ENCODE measurements around the gene NEK6.
A peak's percentile ranks its signal among the peaks of the same experiment; 100 is the strongest.

Gene NEK6

DNA sequence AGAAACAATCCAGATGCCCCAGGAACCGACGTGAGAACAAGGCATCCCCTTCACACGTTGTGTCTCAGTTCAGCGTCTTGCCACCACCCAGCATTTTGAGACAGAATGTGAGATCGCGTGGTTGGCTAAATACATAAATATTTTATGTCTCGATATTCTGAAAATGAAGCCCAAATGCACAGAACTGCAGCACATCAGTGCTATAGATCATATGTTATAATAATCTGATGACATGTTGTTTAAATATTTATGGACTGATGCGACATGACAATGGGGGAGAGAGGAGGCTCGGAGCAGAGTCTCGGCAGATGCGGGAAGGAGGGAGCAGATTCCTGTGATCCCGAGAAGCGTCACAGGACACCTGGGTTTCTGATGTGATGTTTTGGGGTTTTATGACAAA is 10.9 kb downstream of the NEK6 start:
- no peak for DNase-seq
- H4K8ac ChIP-seq (ENCODE audit: low read depth, low read length): no peak overlapping the region
- no peak overlapping the region for H3K27ac ChIP-seq (ENCODE audit: low read depth, low read length)
- no peak overlapping the region for H2AFZ ChIP-seq (ENCODE audit: insufficient read depth, low read length, poor library complexity)
- no peak overlapping the region for H3K14ac ChIP-seq (ENCODE audit: low read length)
- H3K18ac ChIP-seq (ENCODE audit: low read length): no peak overlapping the region
- no peak overlapping the region for H4K91ac ChIP-seq (ENCODE audit: low read depth, low read length)
- no peak overlapping the region for H2BK5ac ChIP-seq (ENCODE audit: low read depth, low read length, poor library complexity)
- no peak overlapping the region for H3K9ac ChIP-seq (ENCODE audit: low read length)
- no peak overlapping the region for H3K23ac ChIP-seq (ENCODE audit: low read length)
- H3K79me1 ChIP-seq (ENCODE audit: low read length): peaks cover 3% of the 10 kb centered on the region
- peaks cover 23 to 42% of the 10 kb centered on the region in 2 experiments for H3K4me1 ChIP-seq (ENCODE audit: control insufficient read depth in 1 of 2, insufficient read depth in 2 of 2, low read length in 2 of 2)
- H3K9me3 ChIP-seq (ENCODE audit: insufficient read depth, low read depth, low read length): no peaks in the 10 kb centered on the region
- H3K4ac ChIP-seq (ENCODE audit: low read depth, low read length): peak overlapping the region; percentile 53
- H3K4me3 ChIP-seq (ENCODE audit: low read depth, low read length): no peak overlapping the region
- no peak overlapping the region for H2BK12ac ChIP-seq (ENCODE audit: low read length)
- no peaks in the 10 kb centered on the region for H3K27me3 ChIP-seq (ENCODE audit: insufficient read depth, low read length)
- H2BK120ac ChIP-seq (ENCODE audit: insufficient read depth, low read length, poor library complexity): no peak overlapping the region
- H3K36me3 ChIP-seq (ENCODE audit: control insufficient read depth in 1 of 2, insufficient read depth in 2 of 2, low read length in 2 of 2): peaks cover 10% of the 10 kb centered on the region in 2 experiments
- H3K79me2 ChIP-seq (ENCODE audit: control insufficient read depth, insufficient read depth, low read length, poor library complexity): peaks cover 22% of the 10 kb centered on the region
- H3K4me2 ChIP-seq (ENCODE audit: low read length): no peak overlapping the region
- H2AK5ac ChIP-seq (ENCODE audit: low read length): no peak overlapping the region
- no peak overlapping the region for H4K12ac ChIP-seq (ENCODE audit: low read depth, low read length)
- WGBS (ENCODE audit: extremely low coverage, insufficient coverage, insufficient read length): no CpG with 5 or more reads among the region's 13 CpGs

GRCh38 chr9:124269556-124269955 is 11.8 kb downstream of the NEK6 start:
- Histone ChIP-seq H4K12ac (ENCODE audit: low read depth, low read length) (no peak overlapping the region), H3K4me2 (ENCODE audit: low read length) (no peak overlapping the region), H3K27me3 (ENCODE audit: insufficient read depth, low read length) (no peaks in the 10 kb centered on the region), H3K14ac (ENCODE audit: low read length) (no peak overlapping the region), H2BK120ac (ENCODE audit: insufficient read depth, low read length, poor library complexity) (no peak overlapping the region), H4K91ac (ENCODE audit: low read depth, low read length) (no peak overlapping the region), H3K4me3 (ENCODE audit: low read depth, low read length) (no peak overlapping the region), H3K9me3 (ENCODE audit: insufficient read depth, low read depth, low read length) (no peaks in the 10 kb centered on the region), H3K79me1 (ENCODE audit: low read length) (peaks cover 3% of the 10 kb centered on the region), H2BK12ac (ENCODE audit: low read length) (no peak overlapping the region), H3K4ac (ENCODE audit: low read depth, low read length) (no peak overlapping the region), H3K27ac (ENCODE audit: low read depth, low read length) (no peak overlapping the region), H3K23ac (ENCODE audit: low read length) (no peak overlapping the region), H2AFZ (ENCODE audit: insufficient read depth, low read length, poor library complexity) (no peak overlapping the region), H3K18ac (ENCODE audit: low read length) (no peak overlapping the region), H4K8ac (ENCODE audit: low read depth, low read length) (no peak overlapping the region), H2AK5ac (ENCODE audit: low read length) (no peak overlapping the region), H3K79me2 (ENCODE audit: control insufficient read depth, insufficient read depth, low read length, poor library complexity) (peaks cover 18% of the 10 kb centered on the region), H3K4me1 (ENCODE audit: control insufficient read depth in 1 of 2, insufficient read depth in 2 of 2, low read length in 2 of 2) (peaks cover 23 to 37% of the 10 kb centered on the region in 2 experiments), H2BK5ac (ENCODE audit: low read depth, low read length, poor library complexity) (no peak overlapping the region), H3K9ac (ENCODE audit: low read length) (no peak overlapping the region), H3K36me3 (ENCODE audit: control insufficient read depth in 1 of 2, insufficient read depth in 2 of 2, low read length in 2 of 2) (peaks cover 7% of the 10 kb centered on the region in 2 experiments)
- DNase-seq: no peak
- WGBS (ENCODE audit: extremely low coverage, insufficient coverage, insufficient read length): no CpG with 5 or more reads among the region's 6 CpGs

- no peak overlapping the region for H2BK12ac ChIP-seq (ENCODE audit: low read length)
- no peak overlapping the region for H3K14ac ChIP-seq (ENCODE audit: low read length)
- H3K18ac ChIP-seq (ENCODE audit: low read length): no peak overlapping the region
- no peaks in the 10 kb centered on the region for H3K9me3 ChIP-seq (ENCODE audit: insufficient read depth, low read depth, low read length)
- no peak overlapping the region for H2BK120ac ChIP-seq (ENCODE audit: insufficient read depth, low read length, poor library complexity)
- no peak overlapping the region for H3K4ac ChIP-seq (ENCODE audit: low read depth, low read length)
- peaks cover 23 to 37% of the 10 kb centered on the region in 2 experiments for H3K4me1 ChIP-seq (ENCODE audit: control insufficient read depth in 1 of 2, insufficient read depth in 2 of 2, low read length in 2 of 2)
- H2AK5ac ChIP-seq (ENCODE audit: low read length): no peak overlapping the region
- H3K4me3 ChIP-seq (ENCODE audit: low read depth, low read length): no peak overlapping the region
- no CpG with 5 or more reads among the region's 14 CpGs for WGBS (ENCODE audit: extremely low coverage, insufficient coverage, insufficient read length)
- H3K9ac ChIP-seq (ENCODE audit: low read length): no peak overlapping the region
- no peak overlapping the region for H3K27ac ChIP-seq (ENCODE audit: low read depth, low read length)
- no peaks in the 10 kb centered on the region for H3K27me3 ChIP-seq (ENCODE audit: insufficient read depth, low read length)
- peaks cover 3% of the 10 kb centered on the region for H3K79me1 ChIP-seq (ENCODE audit: low read length)
- H3K4me2 ChIP-seq (ENCODE audit: low read length): no peak overlapping the region
- no peak overlapping the region for H4K8ac ChIP-seq (ENCODE audit: low read depth, low read length)
- H3K36me3 ChIP-seq (ENCODE audit: control insufficient read depth in 1 of 2, insufficient read depth in 2 of 2, low read length in 2 of 2): peaks cover 6 to 7% of the 10 kb centered on the region in 2 experiments
- no peak overlapping the region for H2BK5ac ChIP-seq (ENCODE audit: low read depth, low read length, poor library complexity)
- H3K23ac ChIP-seq (ENCODE audit: low read length): no peak overlapping the region
- no peak overlapping the region for H4K91ac ChIP-seq (ENCODE audit: low read depth, low read length)
- no peak overlapping the region for H2AFZ ChIP-seq (ENCODE audit: insufficient read depth, low read length, poor library complexity)
- H4K12ac ChIP-seq (ENCODE audit: low read depth, low read length): no peak overlapping the region
- peaks cover 17% of the 10 kb centered on the region for H3K79me2 ChIP-seq (ENCODE audit: control insufficient read depth, insufficient read depth, low read length, poor library complexity)
- peak; percentile 54 to 56 for DNase-seq
Observed at GRCh38 chr9:124270504-124271335, 13.0 kb downstream of the NEK6 start.

DNA sequence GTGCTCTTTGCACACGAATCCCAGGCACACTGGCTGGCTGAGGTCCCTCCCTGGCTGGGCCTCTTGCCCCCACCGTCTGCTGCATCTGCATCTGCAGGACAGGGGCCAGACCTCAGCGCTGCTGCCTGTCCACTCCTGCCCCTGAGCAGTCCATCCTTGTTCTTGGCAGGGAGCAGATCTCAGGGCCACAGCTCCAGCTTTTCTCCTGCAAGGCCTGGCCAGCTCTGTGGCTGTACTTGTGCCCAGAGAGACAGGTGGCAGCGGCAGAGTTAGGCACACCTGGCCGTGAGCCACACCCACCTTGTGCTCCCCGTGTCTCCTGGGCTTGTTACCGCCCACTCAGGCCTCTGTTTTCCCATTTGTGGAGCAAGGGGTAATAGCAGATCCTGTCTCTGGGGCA is 13.9 kb downstream of the NEK6 start:
- no peak overlapping the region for H2BK12ac ChIP-seq (ENCODE audit: low read length)

More for the DNA sequence above, 13.9 kb downstream of the NEK6 start:
- Histone ChIP-seq H3K4me1 (ENCODE audit: control insufficient read depth in 1 of 2, insufficient read depth in 2 of 2, low read length in 2 of 2) (peaks cover 23 to 34% of the 10 kb centered on the region in 2 experiments), H3K18ac (ENCODE audit: low read length) (no peak overlapping the region), H3K4ac (ENCODE audit: low read depth, low read length) (no peak overlapping the region), H3K9me3 (ENCODE audit: insufficient read depth, low read depth, low read length) (peaks cover under 1% of the 10 kb centered on the region), H3K27ac (ENCODE audit: low read depth, low read length) (peak overlapping the region; percentile 2), H2AFZ (ENCODE audit: insufficient read depth, low read length, poor library complexity) (no peak overlapping the region), H2BK5ac (ENCODE audit: low read depth, low read length, poor library complexity) (no peak overlapping the region), H2AK5ac (ENCODE audit: low read length) (no peak overlapping the region), H3K79me2 (ENCODE audit: control insufficient read depth, insufficient read depth, low read length, poor library complexity) (peaks cover 14% of the 10 kb centered on the region), H3K36me3 (ENCODE audit: control insufficient read depth in 1 of 2, insufficient read depth in 2 of 2, low read length in 2 of 2) (peaks cover 3 to 7% of the 10 kb centered on the region in 2 experiments), H3K4me2 (ENCODE audit: low read length) (no peak overlapping the region), H4K91ac (ENCODE audit: low read depth, low read length) (no peak overlapping the region), H4K8ac (ENCODE audit: low read depth, low read length) (no peak overlapping the region), H3K23ac (ENCODE audit: low read length) (no peak overlapping the region), H3K4me3 (ENCODE audit: low read depth, low read length) (no peak overlapping the region), H3K79me1 (ENCODE audit: low read length) (peaks cover 3% of the 10 kb centered on the region), H3K9ac (ENCODE audit: low read length) (no peak overlapping the region), H4K12ac (ENCODE audit: low read depth, low read length) (no peak overlapping the region), H2BK120ac (ENCODE audit: insufficient read depth, low read length, poor library complexity) (no peak overlapping the region), H3K14ac (ENCODE audit: low read length) (no peak overlapping the region), H3K27me3 (ENCODE audit: insufficient read depth, low read length) (no peaks in the 10 kb centered on the region)
- WGBS (ENCODE audit: extremely low coverage, insufficient coverage, insufficient read length): no CpG with 5 or more reads among the region's 7 CpGs
- DNase-seq: no peak

Measured in trophoblast cell (in vitro differentiated cells and primary cell).